Stomach (tissue), 19 donors: ENCODE results near the gene ANXA2R. TPM values are rescaled to one million over a fixed set of nuclear protein-coding genes. Genes with fewer than 3 reads are reported as not detected.
"Not testable (repeated sequence)": the region's sequence is repeated elsewhere in the genome, so short reads cannot be mapped to it uniquely, and the experiment has no call there.

Experiments
- DNase-seq, 2 donors: peaks; one replicate each; pipeline versions ENCODE4 v3.0.0 to v3.0.0-alpha.2; 2013 to 2019
- H3K27ac ChIP-seq, 5 donors: fragments of 200-600 bp in 4 of 5; sonication (generic) in 4 of 5; one replicate each; pipeline ENCODE4 v1.5.1; 2013 to 2019; ENCODE audit warnings: mild to moderate bottlenecking in 1 of 5, moderate library complexity in 1 of 5
- H3K27me3 ChIP-seq, 3 donors: fragments of 200-600 bp; sonication (generic); one replicate each; pipeline ENCODE4 v1.5.1; 2017 to 2019; ENCODE audit warnings: mixed run types in 1 of 3
- H3K36me3 ChIP-seq, 4 donors: fragments of 200-600 bp; sonication (generic); 1 replicate in 3 of 4; 2 replicates in 1 of 4; pipeline ENCODE4 v1.5.1; 2016 to 2019
- H3K4me1 ChIP-seq, 4 donors: fragments of 200-600 bp; sonication (generic); one replicate each; pipeline ENCODE4 v1.5.1; 2016 to 2019
- H3K4me3 ChIP-seq, 4 donors: fragments of 200-600 bp; sonication (generic) in 3 of 4; one replicate each; pipeline ENCODE4 v1.5.1; 2016 to 2019; ENCODE audit warnings: mild to moderate bottlenecking in 1 of 4
- H3K9me3 ChIP-seq, 4 donors: fragments of 200-600 bp; sonication (generic); one replicate each; pipeline ENCODE4 v1.5.1; 2016 to 2019
- EP300 ChIP-seq: sonication (generic); formaldehyde crosslinking; IDR thresholded peaks from one replicate; pipeline ENCODE4 v1.6.1; 2017; ENCODE audit warnings: antibody characterized with exemption
- POLR2A ChIP-seq, 4 donors: fragments of 450-650 bp; IDR thresholded peaks; one replicate each; pipeline ENCODE4 v1.6.1; 2016; ENCODE audit warnings: antibody characterized with exemption in 4 of 4, control low read depth in 2 of 4, mild to moderate bottlenecking in 1 of 4, moderate library complexity in 1 of 4
- POLR2AphosphoS5 ChIP-seq, 3 donors: sonication (generic); formaldehyde crosslinking; IDR thresholded peaks; one replicate each; pipeline ENCODE4 v1.6.1; 2016; ENCODE audit warnings: antibody characterized with exemption in 3 of 3
- WGBS, 5 donors: extraction: QIAGEN DNeasy Blood & Tissue Kit in 3 of 5; methylation state at CpG; one replicate each; pipeline versions ENCODE4 v1.1.5 to v1.1.7; 2013 to 2018; 5-methylcytosine and 5-hydroxymethylcytosine counted together
- intact Hi-C: fragments of 100-400 bp; cut with DNase I; formaldehyde crosslinking; loops from one replicate; pipeline ENCODE4 v1.15.1; 2023; ENCODE audit warnings: low total_unique reads
- long read RNA-seq, 10 donors: transcript quantifications; one replicate each; lab custom pipeline, GENCODE V29; 2026
- polyA plus RNA-seq, 3 donors: library from polyadenylated mRNA; stranded (reverse); fragments of 200-250 nt; gene quantifications; one replicate each; pipeline ENCODE4 v1.2.3, GENCODE V29; 2013
- total RNA-seq, 5 donors: library from RNA; depleted of rRNA; stranded (reverse); fragments of >200 nt; gene quantifications; one replicate each; pipeline versions ENCODE4 v1.1.0 to v1.2.3, GENCODE V29; 2014 to 2016
- TF ChIP-seq, protein P1 (sequence below), 7 experiments: fragments of 450-650 bp in 4 of 7; fragments of 200-600 bp in 3 of 7; sonication (generic) in 3 of 7; IDR thresholded peaks; one replicate each; pipeline ENCODE4 v1.5.1; 2016 to 2019; ENCODE audit warnings: antibody characterized with exemption in 7 of 7, control low read depth in 2 of 7, mild to moderate bottlenecking in 1 of 7
- donor health status: healthy with polysubstance abuse.
- donor health status: Bipolar disorder and iron deficiency.
- donor health status: healthy.

The ANXA2R gene, protein sequence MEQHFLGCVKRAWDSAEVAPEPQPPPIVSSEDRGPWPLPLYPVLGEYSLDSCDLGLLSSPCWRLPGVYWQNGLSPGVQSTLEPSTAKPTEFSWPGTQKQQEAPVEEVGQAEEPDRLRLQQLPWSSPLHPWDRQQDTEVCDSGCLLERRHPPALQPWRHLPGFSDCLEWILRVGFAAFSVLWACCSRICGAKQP
- 1 to 10 TPM in 4 of 5 donors, not detected in 1; 1.2 to 7.5 (median 2.8) TPM for total RNA-seq
- 1 to 10 TPM in 1 of 3 donors, under 1 TPM in 2; 0.76 to 2.2 (median 0.87) TPM for polyA plus RNA-seq
- long read RNA-seq, donor 1, partial matches to known transcripts = 0 of 1 reads
- long read RNA-seq, donor 1, other reads (novel, unspliced or antisense) = 0 of 1 reads
- long read RNA-seq, donor 2, partial matches to known transcripts = 0 of 4 reads
- long read RNA-seq, donor 2, other reads (novel, unspliced or antisense) = 0 of 4 reads
- long read RNA-seq, donor 3, partial matches to known transcripts = 0 of 2 reads
- long read RNA-seq, donor 3, other reads (novel, unspliced or antisense) = 0 of 2 reads
- long read RNA-seq, donor 4 = 0 reads
- long read RNA-seq, donor 5 = 0 reads
- long read RNA-seq, donor 6, partial matches to known transcripts = 0 of 2 reads
- long read RNA-seq, donor 6, other reads (novel, unspliced or antisense) = 0 of 2 reads
- long read RNA-seq, donor 7 = 0 reads
- long read RNA-seq, donor 8, partial matches to known transcripts = 0 of 1 reads
- long read RNA-seq, donor 8, other reads (novel, unspliced or antisense) = 0 of 1 reads
- long read RNA-seq, donor 9, partial matches to known transcripts = 0 of 4 reads
- long read RNA-seq, donor 9, other reads (novel, unspliced or antisense) = 0 of 4 reads
- long read RNA-seq, donor 10 = 0 reads

GRCh38 chr5:43040287-43041098, at the start of gene ANXA2R:
TSS of gene ANXA2R (minus strand) at chr5:43040319. CDS start at chr5:43040046, 273 bp downstream.
- H3K4me3 ChIP-seq = peak within 1 kb of the TSS; percentile 57 to 65 (median 64)
- peak; percentile 88 to 96 for DNase-seq
- H3K4me1 ChIP-seq = peaks cover 0 to 69% (median 44%) of the 10 kb centered on the region in 4 donors
- H3K9me3 ChIP-seq = peaks cover 0 to 8% (median 0%) of the 10 kb centered on the region in 4 donors
- intact Hi-C loops = loop anchor here (10.0 kb wide), 1 partner anchor 64 kb away; no protein-coding TSS in a partner anchor
- WGBS, 5 donors = 5 to 8% (median 7%) methylated on average over 47 of the region's 47 CpGs
- H3K36me3 ChIP-seq = no peaks in the 10 kb centered on the region
- H3K27me3 ChIP-seq = peaks cover 4 to 92% (median 32%) of the 10 kb centered on the region in 3 donors
- peak within 1 kb of the TSS; percentile 65 to 96 (median 91) for H3K27ac ChIP-seq
- TF ChIP-seq EP300 (no peak), POLR2AphosphoS5 (IDR thresholded peaks at IDR 0.05) (peak; percentile 36 to 79 (median 54)), POLR2A (IDR thresholded peaks at IDR 0.05) (no peak)
- TF ChIP-seq, protein P1, sequence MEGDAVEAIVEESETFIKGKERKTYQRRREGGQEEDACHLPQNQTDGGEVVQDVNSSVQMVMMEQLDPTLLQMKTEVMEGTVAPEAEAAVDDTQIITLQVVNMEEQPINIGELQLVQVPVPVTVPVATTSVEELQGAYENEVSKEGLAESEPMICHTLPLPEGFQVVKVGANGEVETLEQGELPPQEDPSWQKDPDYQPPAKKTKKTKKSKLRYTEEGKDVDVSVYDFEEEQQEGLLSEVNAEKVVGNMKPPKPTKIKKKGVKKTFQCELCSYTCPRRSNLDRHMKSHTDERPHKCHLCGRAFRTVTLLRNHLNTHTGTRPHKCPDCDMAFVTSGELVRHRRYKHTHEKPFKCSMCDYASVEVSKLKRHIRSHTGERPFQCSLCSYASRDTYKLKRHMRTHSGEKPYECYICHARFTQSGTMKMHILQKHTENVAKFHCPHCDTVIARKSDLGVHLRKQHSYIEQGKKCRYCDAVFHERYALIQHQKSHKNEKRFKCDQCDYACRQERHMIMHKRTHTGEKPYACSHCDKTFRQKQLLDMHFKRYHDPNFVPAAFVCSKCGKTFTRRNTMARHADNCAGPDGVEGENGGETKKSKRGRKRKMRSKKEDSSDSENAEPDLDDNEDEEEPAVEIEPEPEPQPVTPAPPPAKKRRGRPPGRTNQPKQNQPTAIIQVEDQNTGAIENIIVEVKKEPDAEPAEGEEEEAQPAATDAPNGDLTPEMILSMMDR (IDR thresholded peaks at IDR 0.05) = peak in 5 of 7 experiments; percentile 62 to 87 (median 80)

GRCh38 chr5:43086118-43086908, 46.2 kb upstream of the ANXA2R start:
- H3K27me3 ChIP-seq, H3K9me3 ChIP-seq, H3K4me1 ChIP-seq, intact Hi-C loops, DNase-seq, H3K27ac ChIP-seq, H3K4me3 ChIP-seq: not testable (repeated sequence)
- WGBS, 5 donors = 66 to 83% (median 79%) methylated on average over 2 of the region's 5 CpGs
- peaks cover 0 to 15% (median 7%) of the 10 kb centered on the region in 4 donors for H3K36me3 ChIP-seq

- WGBS, 5 donors = 94 to 98% (median 97%) methylated on average over 5 of the region's 5 CpGs
- no peak for DNase-seq
- Histone ChIP-seq H3K4me1 (no peaks in the 10 kb centered on the region), H3K36me3 (peaks cover 0 to 16% (median 11%) of the 10 kb centered on the region in 4 donors), H3K4me3 (no peak overlapping the region), H3K27ac (no peak overlapping the region), H3K27me3 (no peaks in the 10 kb centered on the region), H3K9me3 (no peaks in the 10 kb centered on the region)
- intact Hi-C loops = no loop called here
- TF ChIP-seq POLR2AphosphoS5 (IDR thresholded peaks at IDR 0.05) = no peak
These were observed 45.3 kb upstream of the ANXA2R start for GRCh38 chr5:43085453-43085852.

GRCh38 chr5:43084468-43084867, 44.3 kb upstream of the ANXA2R start:
- H3K27me3 ChIP-seq, DNase-seq, H3K4me1 ChIP-seq, H3K9me3 ChIP-seq, H3K4me3 ChIP-seq, intact Hi-C loops, H3K27ac ChIP-seq: not testable (repeated sequence)
- H3K36me3 ChIP-seq = peaks cover 3 to 26% (median 17%) of the 10 kb centered on the region in 4 donors
- WGBS, 5 donors = 96 to 99% (median 98%) methylated on average over 7 of the region's 7 CpGs

- H3K27me3 ChIP-seq, H3K9me3 ChIP-seq, intact Hi-C loops: not testable (repeated sequence)
These were observed 41.2 kb upstream of the ANXA2R start for GRCh38 chr5:43081345-43081744.

More at GRCh38 chr5:43081345-43081744, 41.2 kb upstream of the ANXA2R start:
- not testable (repeated sequence) for H3K4me1 ChIP-seq, H3K27ac ChIP-seq, H3K4me3 ChIP-seq, DNase-seq
- peaks cover 3 to 49% (median 30%) of the 10 kb centered on the region in 4 donors for H3K36me3 ChIP-seq
- 54 to 70% (median 66%) methylated on average over 2 of the region's 2 CpGs for WGBS, 5 donors
